AG09309 (cell line): ENCODE measurements around the gene UGGT1.

ENCODE experiments used
- DNase-seq: peaks from one replicate; pipeline ENCODE4 v3.0.0-alpha.2; 2010; ENCODE audit warnings: low read depth
- H3K4me3 ChIP-seq: 2 replicates; pipeline ENCODE4 v1.5.1; 2011; ENCODE audit warnings: mild to moderate bottlenecking, low read depth, low read length, moderate library complexity; ENCODE audit not compliant: control insufficient read depth
- TF ChIP-seq, protein P1 (sequence below): IDR thresholded peaks from 2 replicates; pipeline ENCODE4 v1.5.1; 2011; ENCODE audit warnings: mild to moderate bottlenecking, low read depth, low read length, inconsistent platforms; ENCODE audit not compliant: insufficient read depth, control insufficient read depth; ENCODE audit errors: missing control alignments

The UGGT1 gene

DNA sequence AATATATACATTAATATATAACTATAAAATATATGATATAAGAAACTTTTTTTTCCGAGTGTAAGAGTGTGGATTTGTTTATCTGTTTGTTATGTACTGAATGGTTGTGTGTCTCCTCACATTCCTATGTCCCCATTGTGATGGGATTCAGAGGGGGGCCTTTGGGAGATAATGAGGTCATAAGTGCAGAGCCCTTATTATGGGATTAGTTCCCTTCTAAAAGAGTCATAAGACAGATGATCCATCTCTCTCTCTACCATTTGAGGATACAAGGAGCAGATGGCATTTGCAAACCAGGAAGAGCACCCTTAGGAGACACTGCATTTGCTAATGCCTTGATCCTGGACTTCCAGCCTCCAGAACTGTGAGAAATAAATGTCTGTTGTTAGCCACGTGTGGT, 32.9 kb upstream of the UGGT1 start:
- no peak overlapping the region for H3K4me3 ChIP-seq
- no peak for DNase-seq
- TF ChIP-seq, protein P1, sequence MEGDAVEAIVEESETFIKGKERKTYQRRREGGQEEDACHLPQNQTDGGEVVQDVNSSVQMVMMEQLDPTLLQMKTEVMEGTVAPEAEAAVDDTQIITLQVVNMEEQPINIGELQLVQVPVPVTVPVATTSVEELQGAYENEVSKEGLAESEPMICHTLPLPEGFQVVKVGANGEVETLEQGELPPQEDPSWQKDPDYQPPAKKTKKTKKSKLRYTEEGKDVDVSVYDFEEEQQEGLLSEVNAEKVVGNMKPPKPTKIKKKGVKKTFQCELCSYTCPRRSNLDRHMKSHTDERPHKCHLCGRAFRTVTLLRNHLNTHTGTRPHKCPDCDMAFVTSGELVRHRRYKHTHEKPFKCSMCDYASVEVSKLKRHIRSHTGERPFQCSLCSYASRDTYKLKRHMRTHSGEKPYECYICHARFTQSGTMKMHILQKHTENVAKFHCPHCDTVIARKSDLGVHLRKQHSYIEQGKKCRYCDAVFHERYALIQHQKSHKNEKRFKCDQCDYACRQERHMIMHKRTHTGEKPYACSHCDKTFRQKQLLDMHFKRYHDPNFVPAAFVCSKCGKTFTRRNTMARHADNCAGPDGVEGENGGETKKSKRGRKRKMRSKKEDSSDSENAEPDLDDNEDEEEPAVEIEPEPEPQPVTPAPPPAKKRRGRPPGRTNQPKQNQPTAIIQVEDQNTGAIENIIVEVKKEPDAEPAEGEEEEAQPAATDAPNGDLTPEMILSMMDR: no peak

DNA sequence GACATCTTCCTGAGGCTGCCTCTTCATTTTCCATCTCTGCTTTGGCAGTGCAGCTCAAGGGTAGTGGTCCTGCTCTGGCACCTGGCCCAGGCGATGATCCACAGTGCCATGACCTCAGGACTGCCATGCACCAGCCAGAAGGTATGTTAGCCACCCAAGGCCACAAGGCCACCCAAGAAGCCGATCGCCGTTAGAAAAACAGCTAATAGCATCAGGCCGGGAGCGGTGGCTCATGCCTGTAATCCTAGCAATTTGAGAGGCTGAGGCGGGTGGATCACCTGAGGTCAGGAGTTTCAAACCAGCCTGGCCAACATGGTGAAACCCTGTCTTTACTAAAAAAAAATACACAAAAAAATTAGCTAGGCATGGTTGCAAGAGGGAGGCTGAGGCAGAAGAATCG, 28.4 kb upstream of the UGGT1 start:
- H3K4me3 ChIP-seq: no peak overlapping the region
- no peak for DNase-seq
- TF ChIP-seq, protein P1: no peak

DNA sequence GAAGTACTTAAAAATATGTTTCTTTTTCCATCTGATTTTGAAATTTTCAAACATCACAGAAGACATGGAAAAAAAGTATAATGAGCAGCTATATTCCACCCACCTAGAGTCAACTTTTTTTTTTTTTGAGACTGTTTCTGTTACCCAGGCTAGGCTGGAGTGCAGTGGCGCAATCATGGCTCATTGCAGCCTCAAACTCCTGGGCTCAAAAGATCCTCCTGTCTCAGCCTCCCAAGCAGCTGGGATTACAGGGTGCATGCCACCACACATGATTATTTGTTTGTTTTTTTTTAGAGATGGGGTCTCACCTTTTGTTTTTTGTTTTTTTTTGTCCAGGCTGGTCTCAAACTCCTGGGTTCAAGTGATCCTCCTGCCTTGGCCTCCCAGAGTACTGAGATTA, 26.6 kb upstream of the UGGT1 start:
- DNase-seq: no peak
- no peak overlapping the region for H3K4me3 ChIP-seq
- TF ChIP-seq, protein P1: no peak

DNA sequence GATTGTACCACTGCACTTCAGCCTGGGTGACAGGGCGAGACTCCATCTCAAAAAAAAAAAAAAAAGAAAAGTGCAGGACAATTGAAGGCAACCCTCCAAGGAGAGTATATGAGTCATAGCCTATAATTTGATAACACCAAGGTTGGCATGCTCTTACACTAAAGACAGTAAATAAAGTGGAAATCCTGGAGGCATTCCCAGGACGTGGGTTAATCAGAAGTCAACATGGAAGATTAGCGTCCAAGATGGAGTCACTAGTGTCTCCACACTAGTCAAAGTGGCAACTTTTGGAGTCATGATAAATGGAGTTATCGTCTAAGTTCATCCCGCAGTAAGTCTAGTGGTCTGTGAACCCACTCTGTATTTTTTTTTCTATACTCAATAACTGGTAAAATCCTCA, 21.2 kb upstream of the UGGT1 start:
- no peak for DNase-seq
- no peak overlapping the region for H3K4me3 ChIP-seq
- TF ChIP-seq, protein P1: no peak

DNA sequence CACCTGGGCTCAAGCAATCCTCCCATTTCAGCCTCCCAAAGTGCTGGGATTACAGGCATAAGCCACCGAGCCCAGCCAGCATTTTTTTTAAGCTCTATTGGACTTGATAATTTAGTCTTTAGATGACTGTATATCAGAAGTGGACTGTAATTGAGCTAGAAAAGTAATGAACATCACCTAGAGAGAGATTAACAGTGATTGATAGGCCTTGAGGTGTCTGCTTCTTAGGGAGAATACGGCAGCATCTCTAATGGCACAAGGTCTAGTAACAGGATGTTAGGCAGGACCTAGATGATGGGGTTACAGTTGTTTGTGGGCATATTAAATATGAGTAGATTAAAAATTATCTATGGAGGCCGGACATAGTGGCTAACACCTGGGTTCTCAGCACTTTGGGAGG, 17.7 kb upstream of the UGGT1 start:
- DNase-seq: no peak
- no peak overlapping the region for H3K4me3 ChIP-seq
- TF ChIP-seq, protein P1: no peak

DNA sequence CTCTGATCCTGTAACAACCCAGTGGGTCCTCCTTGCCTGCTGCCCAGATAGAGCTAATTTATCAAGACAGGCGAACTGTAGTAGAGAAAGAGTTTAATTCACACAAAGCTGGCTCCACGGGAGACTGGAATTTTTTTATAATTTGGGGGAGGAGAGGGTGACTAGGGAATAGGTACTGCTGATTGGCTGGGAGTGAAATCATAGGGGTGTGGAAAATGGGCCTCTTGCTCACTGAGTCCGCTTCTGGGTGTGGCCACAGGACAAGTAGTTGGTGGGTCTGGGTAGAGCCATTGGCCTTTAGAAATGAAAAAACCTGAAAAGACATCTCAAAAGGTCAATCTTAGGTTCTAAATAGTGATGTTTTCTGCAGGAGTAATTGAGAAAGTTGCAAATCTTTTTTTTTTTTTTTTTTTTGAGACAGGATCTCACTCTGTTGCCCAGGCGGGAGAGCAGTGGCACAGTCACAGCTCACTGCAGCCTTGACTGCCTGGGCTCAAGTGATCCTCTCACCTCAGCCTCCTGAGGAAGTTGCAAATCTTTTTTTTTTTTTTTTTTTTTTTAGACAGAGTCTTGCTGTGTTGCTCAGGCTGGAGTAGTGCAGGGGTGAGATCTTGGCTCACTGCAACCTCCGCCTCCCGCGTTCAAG, 14.4 kb upstream of the UGGT1 start:
- no peak for DNase-seq
- TF ChIP-seq, protein P1: no peak
- H3K4me3 ChIP-seq: no peak overlapping the region

DNA sequence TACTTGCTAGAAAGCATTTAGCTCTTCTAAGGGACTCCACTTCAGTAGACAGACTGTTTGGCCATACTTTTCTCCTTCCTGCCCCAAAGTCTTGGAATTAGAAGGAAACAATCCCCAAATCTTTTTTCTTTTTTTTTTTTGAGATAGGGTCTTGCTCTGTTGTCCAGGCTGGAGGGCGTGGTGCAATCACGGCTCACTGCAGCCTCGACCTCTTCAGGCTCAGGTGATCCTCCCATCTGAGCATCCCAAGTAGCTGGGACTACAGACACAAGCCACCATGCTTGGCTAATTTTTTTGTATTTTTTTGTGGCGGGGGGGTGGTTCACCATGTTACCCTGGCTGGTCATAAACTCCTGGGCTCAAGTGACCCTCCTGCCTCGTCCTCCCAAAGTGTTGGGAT, 6.2 kb upstream of the UGGT1 start:
- no peak for DNase-seq
- TF ChIP-seq, protein P1: no peak
- no peak overlapping the region for H3K4me3 ChIP-seq
